Activated CD8-positive, alpha-beta memory T cell treated with anti-CD3 and anti-CD28 coated beads for 36 hours (primary cell): ENCODE measurements around the gene SATB1. TPM values are rescaled to one million over a fixed set of nuclear protein-coding genes. Genes with fewer than 3 reads are reported as not detected.
"Not testable (repeated sequence)": the region's sequence is repeated elsewhere in the genome, so short reads cannot be mapped to it uniquely, and the experiment has no call there.

ENCODE experiments used
- CTCF ChIA-PET: fragments of 350-600 bp; sonication (Branson Sonifier 250); formaldehyde crosslinking; loops from one replicate; lab custom pipeline; 2021; ENCODE audit warnings: antibody characterized with exemption; lab: Charles Lee
- POLR2A ChIA-PET: fragments of 350-600 bp; sonication (Branson Sonifier 250); formaldehyde crosslinking; loops from one replicate; lab custom pipeline; 2021; ENCODE audit warnings: antibody characterized with exemption; lab: Charles Lee
- total RNA-seq, 2 experiments: library from RNA; stranded (reverse); gene quantifications; one replicate each; pipeline ENCODE4 v1.2.3, GENCODE V29; 2021

The SATB1 gene
- total RNA-seq, 2 experiments from 2014 or later, result 159 to 172 TPM

- ChIA-PET POLR2A (no interaction called here), CTCF (no interaction called here)
Measured at GRCh38 chr3:18334837-18335601, 90.1 kb downstream of the SATB1 start.

DNA sequence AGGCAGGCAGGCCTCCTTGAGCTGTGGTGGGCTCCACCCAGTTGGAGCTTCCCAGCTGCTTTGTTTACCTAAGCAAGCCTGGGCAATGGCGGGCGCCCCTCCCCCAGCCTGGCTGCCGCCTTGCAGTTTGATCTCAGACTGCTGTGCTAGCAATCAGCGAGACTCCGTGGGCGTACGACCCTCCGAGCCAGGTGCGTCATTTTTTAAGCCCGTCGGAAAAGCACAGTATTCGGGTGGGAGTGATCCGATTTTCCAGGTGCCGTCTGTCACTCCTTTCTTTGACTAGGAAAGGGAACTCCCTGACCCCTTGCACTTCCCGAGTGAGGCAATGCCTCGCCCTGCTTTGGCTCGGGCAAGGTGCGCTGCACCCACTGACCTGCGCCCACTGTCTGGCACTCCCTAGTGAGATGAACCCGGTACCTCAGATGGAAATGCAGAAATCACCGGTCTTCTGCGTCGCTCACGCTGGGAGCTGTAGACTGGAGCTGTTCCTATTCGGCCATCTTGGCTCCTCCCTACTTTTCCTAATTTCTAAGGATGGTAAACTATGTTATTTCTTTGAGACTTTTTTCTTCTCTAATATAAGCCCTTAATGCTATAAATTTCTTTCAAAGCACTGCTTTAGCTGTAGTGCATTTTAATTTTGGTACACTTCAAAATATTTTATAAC lies 94.2 kb downstream of the SATB1 start:
- CTCF ChIA-PET, POLR2A ChIA-PET: not testable (repeated sequence)

- POLR2A ChIA-PET, result no interaction called here
- CTCF ChIA-PET, result no interaction called here
Measured at GRCh38 chr3:18308096-18308650, 117.0 kb downstream of the SATB1 start.

GRCh38 chr3:18307529-18307928 lies 117.6 kb downstream of the SATB1 start:
- POLR2A ChIA-PET, result no interaction called here
- CTCF ChIA-PET, result no interaction called here

- ChIA-PET POLR2A (no interaction called here), CTCF (interaction anchor here (0.6 kb wide), 1 partner anchor 70 kb away, joined by 3 read pairs; no protein-coding TSS in a partner anchor)
Measured at GRCh38 chr3:18302517-18302916, 122.6 kb downstream of the SATB1 start.

DNA sequence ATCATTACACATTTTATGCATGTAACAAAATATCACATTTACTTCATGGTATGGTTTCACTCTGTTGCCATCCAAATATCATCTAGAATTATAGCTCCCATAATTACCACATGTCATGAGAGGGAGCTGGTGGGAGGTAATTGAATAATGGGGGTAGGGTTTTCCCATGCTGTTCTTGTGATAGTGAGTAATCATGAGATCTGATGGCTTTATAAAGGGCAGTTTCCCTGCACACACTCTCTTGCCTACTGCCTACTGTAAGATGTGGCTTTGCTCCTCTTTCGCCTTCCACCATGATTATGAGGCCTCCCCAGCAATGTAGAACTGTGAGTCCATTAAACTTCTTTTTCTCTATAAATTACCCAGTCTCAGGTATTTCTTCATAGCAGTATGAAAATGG lies 123.4 kb downstream of the SATB1 start:
- ChIA-PET CTCF (no interaction called here), POLR2A (no interaction called here)

DNA sequence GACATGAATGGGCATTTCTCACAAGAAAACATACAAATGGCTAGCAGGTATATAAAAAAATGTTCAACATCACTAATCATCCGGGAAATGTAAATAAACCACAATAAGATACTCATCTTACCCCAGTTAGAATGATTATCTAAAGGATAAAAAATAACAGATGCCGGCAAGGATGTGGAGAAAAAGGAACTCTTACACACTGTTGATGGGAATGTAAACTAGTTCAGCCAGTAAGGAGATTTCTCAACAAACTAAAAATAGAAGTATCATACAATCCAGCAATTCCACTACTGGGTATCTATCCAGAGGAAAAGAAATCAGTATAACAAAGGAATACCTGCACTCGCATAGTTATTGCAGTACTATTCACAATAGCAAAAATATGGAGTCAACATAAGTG lies 124.2 kb downstream of the SATB1 start:
- ChIA-PET CTCF (no interaction called here), POLR2A (no interaction called here)

DNA sequence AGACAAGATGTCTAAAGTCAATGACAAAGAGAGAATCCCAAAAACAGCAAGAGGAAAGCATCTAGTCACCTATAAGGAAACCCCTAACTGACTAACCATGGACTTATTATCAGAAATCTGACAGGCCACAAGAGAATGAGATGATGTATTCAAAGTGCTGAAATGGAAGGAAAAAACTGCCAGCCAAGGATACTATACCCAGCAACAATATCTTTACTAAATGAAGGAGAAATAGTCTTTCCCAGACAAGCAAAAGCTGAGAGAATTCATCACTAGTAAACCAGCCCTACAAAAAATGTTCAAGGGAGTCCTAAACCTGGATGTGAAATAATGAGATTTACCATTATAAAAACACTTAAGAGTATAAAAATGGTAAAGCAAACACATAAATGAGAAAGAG lies 128.0 kb downstream of the SATB1 start:
- ChIA-PET POLR2A (interaction anchor here (0.7 kb wide), 1 partner anchor 1624 kb away, joined by 7 read pairs; no protein-coding TSS in a partner anchor), CTCF (no interaction called here)
